Cardiac fibroblast (primary cell): Measurements from ENCODE around the gene RMND5B.
"Not testable (repeated sequence)": the region's sequence is repeated elsewhere in the genome, so short reads cannot be mapped to it uniquely, and the experiment has no call there.

Experiments
- DNase-seq, 2 donors: peaks; one replicate each; pipeline versions ENCODE4 v3.0.0 to v3.0.0-alpha.2; 2010; ENCODE audit warnings: low read depth in 2 of 2
- H3K4me3 ChIP-seq, 2 donors: replicated peaks in 1 of 2; 1 replicate in 1 of 2; 2 replicates in 1 of 2; pipeline ENCODE4 v1.5.1; 2011; ENCODE audit warnings: low read depth in 2 of 2, low read length in 2 of 2, mild to moderate bottlenecking in 2 of 2, moderate library complexity in 1 of 2
- TF ChIP-seq, protein P1 (sequence below): IDR thresholded peaks from one replicate; pipeline ENCODE4 v1.5.1; 2011; ENCODE audit warnings: low read depth, mild to moderate bottlenecking, low read length, inconsistent platforms

The RMND5B gene

GRCh38 chr5:178130576-178131445, at the start of gene RMND5B:
Gene RMND5B (plus strand): TSS chr5:178131014. CDS start chr5:178138120, 7,106 bp downstream.
- TF ChIP-seq, protein P1, sequence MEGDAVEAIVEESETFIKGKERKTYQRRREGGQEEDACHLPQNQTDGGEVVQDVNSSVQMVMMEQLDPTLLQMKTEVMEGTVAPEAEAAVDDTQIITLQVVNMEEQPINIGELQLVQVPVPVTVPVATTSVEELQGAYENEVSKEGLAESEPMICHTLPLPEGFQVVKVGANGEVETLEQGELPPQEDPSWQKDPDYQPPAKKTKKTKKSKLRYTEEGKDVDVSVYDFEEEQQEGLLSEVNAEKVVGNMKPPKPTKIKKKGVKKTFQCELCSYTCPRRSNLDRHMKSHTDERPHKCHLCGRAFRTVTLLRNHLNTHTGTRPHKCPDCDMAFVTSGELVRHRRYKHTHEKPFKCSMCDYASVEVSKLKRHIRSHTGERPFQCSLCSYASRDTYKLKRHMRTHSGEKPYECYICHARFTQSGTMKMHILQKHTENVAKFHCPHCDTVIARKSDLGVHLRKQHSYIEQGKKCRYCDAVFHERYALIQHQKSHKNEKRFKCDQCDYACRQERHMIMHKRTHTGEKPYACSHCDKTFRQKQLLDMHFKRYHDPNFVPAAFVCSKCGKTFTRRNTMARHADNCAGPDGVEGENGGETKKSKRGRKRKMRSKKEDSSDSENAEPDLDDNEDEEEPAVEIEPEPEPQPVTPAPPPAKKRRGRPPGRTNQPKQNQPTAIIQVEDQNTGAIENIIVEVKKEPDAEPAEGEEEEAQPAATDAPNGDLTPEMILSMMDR = no peak
- DNase-seq = peak; percentile 76 to 84
- peak within 1 kb of the TSS; percentile 73 to 75 for H3K4me3 ChIP-seq

GRCh38 chr5:178081571-178082243, 49.1 kb upstream of the RMND5B start:
- TF ChIP-seq, protein P1 = no peak

DNA sequence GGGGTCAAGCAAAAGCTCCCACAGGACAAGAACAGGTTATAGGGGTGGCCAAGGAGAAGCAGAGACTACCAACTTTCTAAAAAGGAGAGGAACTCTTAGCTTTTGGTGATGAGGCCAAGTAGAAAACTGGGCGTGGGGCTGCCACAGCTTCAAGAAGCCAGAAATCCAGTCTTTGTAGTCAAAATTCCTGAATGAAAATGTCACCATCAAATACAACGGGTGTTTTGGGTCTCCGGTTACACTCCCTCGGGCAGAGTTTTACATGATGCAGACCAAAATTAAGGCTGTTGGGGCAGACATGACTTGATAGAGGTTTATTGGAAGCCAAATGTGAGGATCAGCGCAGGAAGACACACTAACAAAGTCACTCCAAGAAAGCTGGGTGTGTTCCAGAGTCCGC, 46.9 kb upstream of the RMND5B start:
- DNase-seq = no peak
- H3K4me3 ChIP-seq = no peak overlapping the region
- TF ChIP-seq, protein P1 = no peak

More at GRCh38 chr5:178081571-178082243, 49.1 kb upstream of the RMND5B start:
- no peak overlapping the region for H3K4me3 ChIP-seq
- DNase-seq = no peak

- TF ChIP-seq, protein P1 = no peak
- DNase-seq = no peak
- H3K4me3 ChIP-seq = no peak overlapping the region
Observed at GRCh38 chr5:178085316-178085715, 45.5 kb upstream of the RMND5B start.

DNA sequence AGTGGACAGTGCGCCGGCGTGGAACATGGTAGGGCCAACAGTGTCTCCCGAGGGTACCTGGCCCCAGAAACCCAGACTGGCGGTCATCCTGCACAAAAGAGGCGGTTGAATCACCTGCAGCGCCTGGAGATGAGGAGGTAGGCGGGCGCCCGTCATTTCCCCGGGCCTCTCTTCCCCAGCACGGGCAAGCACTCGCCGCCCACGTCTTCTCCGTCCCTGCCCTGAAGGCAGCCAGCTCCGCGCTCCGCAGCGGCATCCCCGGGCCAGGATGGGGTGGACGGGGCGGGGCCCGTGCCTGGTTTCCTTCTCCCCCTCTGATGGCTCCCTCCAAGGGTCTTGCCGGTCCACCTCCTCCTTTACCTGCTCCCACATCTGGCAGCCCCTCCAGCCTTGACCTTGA, 44.5 kb upstream of the RMND5B start:
- TF ChIP-seq, protein P1 = no peak
- no peak for DNase-seq
- no peak overlapping the region for H3K4me3 ChIP-seq

DNA sequence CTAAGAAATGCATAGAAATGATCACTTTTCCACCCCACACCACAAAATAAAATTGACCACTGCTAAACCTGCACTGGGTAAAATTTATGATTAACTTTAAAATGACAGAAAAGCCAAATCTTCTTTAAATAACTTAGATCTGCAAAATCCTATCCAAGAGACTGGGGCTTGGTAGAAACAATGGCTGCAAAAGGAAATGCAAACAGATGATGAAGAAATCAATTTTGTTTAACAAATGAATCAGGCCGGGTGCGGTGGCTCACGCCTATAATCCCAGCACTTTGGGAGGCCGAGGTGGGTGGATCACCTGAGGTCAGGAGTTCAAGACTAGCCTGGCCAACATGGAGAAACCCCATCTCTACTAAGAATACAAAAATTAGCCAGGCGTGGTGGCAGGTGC, 43.6 kb upstream of the RMND5B start:
- not testable (repeated sequence) for H3K4me3 ChIP-seq, DNase-seq

GRCh38 chr5:178090856-178091255, 40.0 kb upstream of the RMND5B start:
- DNase-seq = no peak
- TF ChIP-seq, protein P1 = no peak
- no peak overlapping the region for H3K4me3 ChIP-seq
